Tibial artery (tissue), 4 donors: ENCODE results near the gene HMG20A.

Source experiments
- DNase-seq, 2 donors: peaks; one replicate each; pipeline ENCODE4 v3.0.0-alpha.2; 2019
- H3K27ac ChIP-seq, 2 donors: fragments of 200-600 bp; sonication (generic) in 1 of 2; 1 replicate in 1 of 2; 2 replicates in 1 of 2; pipeline ENCODE4 v1.5.1; 2018 to 2019; ENCODE audit warnings: mild to moderate bottlenecking in 1 of 2
- H3K27me3 ChIP-seq, 2 donors: fragments of 200-600 bp; sonication (generic) in 1 of 2; one replicate each; pipeline versions ENCODE4 v1.5.1 to v1.6.0; 2016 to 2019
- H3K36me3 ChIP-seq, 3 donors: fragments of 200-600 bp; sonication (generic) in 2 of 3; one replicate each; pipeline ENCODE4 v1.5.1; 2016 to 2019; ENCODE audit warnings: mild to moderate bottlenecking in 2 of 3
- H3K4me1 ChIP-seq, 4 donors: fragments of 200-600 bp; sonication (generic) in 2 of 4; 1 replicate in 3 of 4; 2 replicates in 1 of 4; pipeline ENCODE4 v1.5.1; 2016 to 2019
- H3K4me3 ChIP-seq, 2 donors: fragments of 200-600 bp; sonication (generic) in 1 of 2; 1 replicate in 1 of 2; 2 replicates in 1 of 2; pipeline ENCODE4 v1.5.1; 2018 to 2019; ENCODE audit warnings: mild to moderate bottlenecking in 2 of 2
- H3K9me3 ChIP-seq, 3 donors: fragments of 200-600 bp; sonication (generic) in 1 of 3; one replicate each; pipeline ENCODE4 v1.5.1; 2016 to 2019
- CTCF ChIP-seq, 2 experiments: fragments of 200-600 bp in 1 of 2; fragments of 450-650 bp in 1 of 2; IDR thresholded peaks; one replicate each; pipeline ENCODE4 v1.5.1; 2017 to 2019; ENCODE audit warnings: antibody characterized with exemption in 2 of 2, mild to moderate bottlenecking in 1 of 2, moderate library complexity in 1 of 2
- intact Hi-C: fragments of 100-400 bp; cut with DNase I; formaldehyde crosslinking; loops from one replicate; pipeline ENCODE4 v1.15.0; 2023; ENCODE audit warnings: low total_unique reads

The HMG20A gene

GRCh38 chr15:77473328-77473727, 52.6 kb downstream of the HMG20A start:
- Histone ChIP-seq H3K27me3 (no peaks in the 10 kb centered on the region), H3K4me1 (no peaks in the 10 kb centered on the region), H3K4me3 (no peak overlapping the region), H3K36me3 (peaks cover 20 to 46% (median 46%) of the 10 kb centered on the region in 3 donors), H3K9me3 (no peaks in the 10 kb centered on the region), H3K27ac (no peak overlapping the region)
- intact Hi-C loops, result no loop called here
- no peak for DNase-seq
- TF ChIP-seq CTCF (IDR thresholded peaks at IDR 0.05), result no peak

GRCh38 chr15:77474310-77474988, 53.8 kb downstream of the HMG20A start:
- Histone ChIP-seq H3K27ac (no peak overlapping the region), H3K9me3 (no peaks in the 10 kb centered on the region), H3K4me1 (no peaks in the 10 kb centered on the region), H3K27me3 (no peaks in the 10 kb centered on the region), H3K36me3 (peaks cover 29 to 54% (median 48%) of the 10 kb centered on the region in 3 donors), H3K4me3 (no peak overlapping the region)
- DNase-seq, result no peak
- no peak for TF ChIP-seq CTCF (IDR thresholded peaks at IDR 0.05)
- intact Hi-C loops, result no loop called here

- H3K4me1 ChIP-seq, result no peaks in the 10 kb centered on the region
- no peak overlapping the region for H3K27ac ChIP-seq
- no peak for TF ChIP-seq CTCF (IDR thresholded peaks at IDR 0.05)
- DNase-seq, result no peak
- no peaks in the 10 kb centered on the region for H3K27me3 ChIP-seq
- no peak overlapping the region for H3K4me3 ChIP-seq
- H3K9me3 ChIP-seq, result no peaks in the 10 kb centered on the region
- intact Hi-C loops, result no loop called here
- H3K36me3 ChIP-seq, result peaks cover 34 to 55% (median 52%) of the 10 kb centered on the region in 3 donors
Observed at GRCh38 chr15:77475001-77475400, 54.3 kb downstream of the HMG20A start.

DNA sequence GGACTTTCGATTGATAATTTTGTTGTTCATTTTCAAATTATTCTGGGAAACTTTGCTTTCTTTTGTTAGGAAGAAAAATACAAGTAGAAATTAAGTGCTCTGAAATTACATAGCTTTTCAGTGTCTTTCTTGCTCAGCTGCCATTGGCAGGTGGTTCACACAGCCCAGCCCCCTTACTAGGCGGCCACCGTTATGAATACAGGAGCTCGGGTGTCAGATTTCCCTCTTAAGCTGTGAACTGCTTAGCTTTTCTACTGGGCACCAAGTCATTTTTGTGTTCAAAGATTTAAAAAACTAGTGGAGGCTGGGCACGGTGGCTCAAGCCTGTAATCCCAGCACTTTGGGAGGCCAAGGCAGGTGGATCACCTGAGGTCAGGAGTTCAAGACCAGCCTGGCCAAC, 55.2 kb downstream of the HMG20A start:
- Histone ChIP-seq H3K4me3 (no peak overlapping the region), H3K27me3 (no peaks in the 10 kb centered on the region), H3K4me1 (no peaks in the 10 kb centered on the region), H3K27ac (no peak overlapping the region), H3K36me3 (peaks cover 40 to 62% (median 56%) of the 10 kb centered on the region in 3 donors), H3K9me3 (no peaks in the 10 kb centered on the region)
- intact Hi-C loops, result no loop called here
- DNase-seq, result no peak
- TF ChIP-seq CTCF (IDR thresholded peaks at IDR 0.05), result no peak

- Histone ChIP-seq H3K4me3 (no peak overlapping the region), H3K36me3 (peaks cover 39 to 60% (median 45%) of the 10 kb centered on the region in 3 donors), H3K27me3 (no peaks in the 10 kb centered on the region), H3K4me1 (peaks cover 0 to 7% (median 0%) of the 10 kb centered on the region in 4 donors), H3K27ac (no peak overlapping the region), H3K9me3 (no peaks in the 10 kb centered on the region)
- no peak for DNase-seq
- no peak for TF ChIP-seq CTCF (IDR thresholded peaks at IDR 0.05)
- intact Hi-C loops, result no loop called here
Observed at GRCh38 chr15:77476995-77477394, 56.3 kb downstream of the HMG20A start.
